SU-DHL-6 (cell line): ENCODE data around the gene SCYGR2.

Source experiments
- H2AFZ ChIP-seq: fragments of 200-600 bp; sonication (generic); 2 replicates; pipeline ENCODE4 v1.6.1; 2014; ENCODE audit warnings: low read depth, mild to moderate bottlenecking, moderate library complexity, mixed read lengths, antibody characterized with exemption, low read length; ENCODE audit not compliant: severe bottlenecking
- H3F3A ChIP-seq: fragments of 200-600 bp; shearing (Covaris generic); 2 replicates; pipeline ENCODE4 v1.6.0; 2016; ENCODE audit warnings: antibody characterized with exemption, mild to moderate bottlenecking; ENCODE audit not compliant: insufficient read depth
- H3K27ac ChIP-seq: fragments of 200-600 bp; sonication (generic); 2 replicates; pipeline ENCODE4 v1.5.1; 2016; ENCODE audit warnings: low read depth, mild to moderate bottlenecking, low read length, moderate library complexity, mixed read lengths
- H3K27me3 ChIP-seq: fragments of 200-600 bp; sonication (generic), shearing (Covaris generic); 2 replicates; pipeline ENCODE4 v1.6.0; 2014; ENCODE audit warnings: mild to moderate bottlenecking, low read length
- H3K36me3 ChIP-seq: fragments of 200-600 bp; sonication (generic); 2 replicates; pipeline ENCODE4 v1.6.1; 2014; ENCODE audit warnings: mild to moderate bottlenecking, low read length, mixed read lengths
- H3K4me2 ChIP-seq: fragments of 300-600, 200-600 bp; shearing (Covaris generic), sonication (generic); 2 replicates; pipeline ENCODE4 v1.6.0; 2014; ENCODE audit warnings: low read length, low read depth, mild to moderate bottlenecking; ENCODE audit not compliant: poor library complexity, severe bottlenecking
- H3K4me3 ChIP-seq: fragments of 200-600 bp; sonication (generic); 2 replicates; pipeline ENCODE4 v1.5.1; 2014; ENCODE audit warnings: antibody characterized with exemption, low read length, mild to moderate bottlenecking, mixed read lengths; ENCODE audit not compliant: insufficient read depth, poor library complexity, severe bottlenecking
- H3K79me2 ChIP-seq: fragments of 200-600 bp; sonication (generic); 2 replicates; pipeline ENCODE4 v1.6.1; 2014; ENCODE audit warnings: mild to moderate bottlenecking, low read length, moderate library complexity; ENCODE audit not compliant: insufficient read depth
- H3K9ac ChIP-seq: fragments of 200-600 bp; sonication (generic); 2 replicates; pipeline ENCODE4 v1.7.0; 2014; ENCODE audit warnings: mild to moderate bottlenecking, low read length
- H3K9me2 ChIP-seq: fragments of 200-600 bp; sonication (generic); replicated peaks from 2 replicates; pipeline ENCODE4 v1.6.1; 2014; ENCODE audit warnings: low read length; ENCODE audit not compliant: insufficient read depth
- H3K9me3 ChIP-seq: fragments of 200-600 bp; sonication (generic); 2 replicates; pipeline ENCODE4 v1.6.1; 2014; ENCODE audit warnings: low read length, mixed read lengths; ENCODE audit not compliant: insufficient read depth
- H4K20me1 ChIP-seq: fragments of 200-600 bp; sonication (generic); 2 replicates; pipeline ENCODE4 v1.6.1; 2014; ENCODE audit warnings: low read depth, mild to moderate bottlenecking, antibody characterized with exemption, low read length, moderate library complexity, mixed read lengths
- CTCF ChIP-seq: fragments of 200-600 bp; sonication (generic); IDR thresholded peaks from one replicate; pipeline ENCODE4 v1.5.1; 2017; ENCODE audit warnings: antibody characterized with exemption, mild to moderate bottlenecking, low read length, moderate library complexity; ENCODE audit not compliant: insufficient read depth, poor library complexity, severe bottlenecking
- EZH2phosphoT487 ChIP-seq: fragments of 200-600 bp; sonication (generic), shearing (Covaris generic); conservative IDR thresholded peaks from 2 replicates; pipeline ENCODE4 v1.6.1; 2018; ENCODE audit warnings: mild to moderate bottlenecking, antibody characterized with exemption, low read length, moderate library complexity, mixed read lengths

The SCYGR2 gene

GRCh38 chr2:227616631-227617030 lies 17.9 kb downstream of the SCYGR2 start:
- H3K9me3 ChIP-seq: no peaks in the 10 kb centered on the region
- H4K20me1 ChIP-seq: no peaks in the 10 kb centered on the region
- no peaks in the 10 kb centered on the region for H3K9me2 ChIP-seq
- TF ChIP-seq EZH2phosphoT487: no peak
- no peak for TF ChIP-seq CTCF
- no peak overlapping the region for H3K27ac ChIP-seq
- H2AFZ ChIP-seq: no peak overlapping the region
- H3K9ac ChIP-seq: no peak overlapping the region
- H3K36me3 ChIP-seq: no peaks in the 10 kb centered on the region
- H3K4me3 ChIP-seq: no peak overlapping the region
- no peaks in the 10 kb centered on the region for H3K79me2 ChIP-seq
- no peak overlapping the region for H3K4me2 ChIP-seq
- no peaks in the 10 kb centered on the region for H3F3A ChIP-seq
- no peaks in the 10 kb centered on the region for H3K27me3 ChIP-seq

- TF ChIP-seq CTCF (no peak), EZH2phosphoT487 (no peak)
- H3K27me3 ChIP-seq: no peaks in the 10 kb centered on the region
- H4K20me1 ChIP-seq: no peaks in the 10 kb centered on the region
- H3K79me2 ChIP-seq: no peaks in the 10 kb centered on the region
- no peaks in the 10 kb centered on the region for H3K36me3 ChIP-seq
- H3F3A ChIP-seq: no peaks in the 10 kb centered on the region
- H3K4me2 ChIP-seq: no peak within 1 kb of the TSS
- H3K9ac ChIP-seq: no peak within 1 kb of the TSS
- H3K9me2 ChIP-seq: no peaks in the 10 kb centered on the region
- H3K4me3 ChIP-seq: no peak within 1 kb of the TSS
- H3K27ac ChIP-seq: no peak within 1 kb of the TSS
- H3K9me3 ChIP-seq: no peaks in the 10 kb centered on the region
- no peak within 1 kb of the TSS for H2AFZ ChIP-seq
These were observed 18.9 kb downstream of the SCYGR2 start, which contains the start of gene SCYGR4 for GRCh38 chr2:227617316-227618230. SCYGR4 (plus strand) TSS chr2:227617498; CDS start chr2:227617498, 0 bp downstream.

GRCh38 chr2:227623226-227623625 lies 24.5 kb downstream of the SCYGR2 start:
- Histone ChIP-seq H3K4me3 (no peak overlapping the region), H2AFZ (no peak overlapping the region), H3K27ac (no peak overlapping the region), H3K79me2 (no peaks in the 10 kb centered on the region), H3K36me3 (no peaks in the 10 kb centered on the region), H3K4me2 (no peak overlapping the region), H3F3A (no peaks in the 10 kb centered on the region), H3K9me2 (no peaks in the 10 kb centered on the region), H3K27me3 (no peaks in the 10 kb centered on the region), H3K9ac (no peak overlapping the region), H4K20me1 (no peaks in the 10 kb centered on the region), H3K9me3 (no peaks in the 10 kb centered on the region)
- TF ChIP-seq CTCF: no peak
- TF ChIP-seq EZH2phosphoT487: no peak
